NB4 (cell line): Measurements from ENCODE around the gene HOXB6.

ENCODE experiments used
- DNase-seq: peaks from one replicate; pipeline ENCODE4 v3.0.0; 2010; ENCODE audit warnings: low read depth
- H3K4me3 ChIP-seq: one replicate; pipeline ENCODE4 v1.5.1; 2011; ENCODE audit warnings: mild to moderate bottlenecking, low read depth, low read length, moderate library complexity
- CTCF ChIP-seq: IDR thresholded peaks from one replicate; pipeline ENCODE4 v1.5.1; 2012; ENCODE audit warnings: low read depth, low read length
- MYC ChIP-seq: IDR thresholded peaks from 2 replicates; pipeline ENCODE4 v1.6.1; 2011; ENCODE audit warnings: low read depth, low read length
- POLR2A ChIP-seq: IDR thresholded peaks from 2 replicates; pipeline ENCODE4 v1.6.1; 2011; ENCODE audit warnings: mild to moderate bottlenecking; ENCODE audit not compliant: insufficient read length; ENCODE audit errors: extremely low read depth
- TF ChIP-seq, protein P1 (sequence below): IDR thresholded peaks from 2 replicates; pipeline ENCODE4 v1.6.1; 2011; ENCODE audit warnings: low read depth, low read length

HOXB6 gene

GRCh38 chr17:48610282-48611211, 5.8 kb upstream of the HOXB6 start, which contains the start of gene HOXB7:
Gene HOXB7 (minus strand): TSS chr17:48611017. CDS start chr17:48610918, 99 bp downstream.
- H3K4me3 ChIP-seq: no peak within 1 kb of the TSS
- TF ChIP-seq POLR2A (no peak), CTCF (no peak)
- DNase-seq: no peak

GRCh38 chr17:48609759-48610281, 5.0 kb upstream of the HOXB6 start:
- TF ChIP-seq MYC (no peak), POLR2A (no peak), CTCF (no peak)
- TF ChIP-seq, protein P1, sequence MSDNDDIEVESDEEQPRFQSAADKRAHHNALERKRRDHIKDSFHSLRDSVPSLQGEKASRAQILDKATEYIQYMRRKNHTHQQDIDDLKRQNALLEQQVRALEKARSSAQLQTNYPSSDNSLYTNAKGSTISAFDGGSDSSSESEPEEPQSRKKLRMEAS: no peak
- no peak for DNase-seq
- no peak overlapping the region for H3K4me3 ChIP-seq

DNA sequence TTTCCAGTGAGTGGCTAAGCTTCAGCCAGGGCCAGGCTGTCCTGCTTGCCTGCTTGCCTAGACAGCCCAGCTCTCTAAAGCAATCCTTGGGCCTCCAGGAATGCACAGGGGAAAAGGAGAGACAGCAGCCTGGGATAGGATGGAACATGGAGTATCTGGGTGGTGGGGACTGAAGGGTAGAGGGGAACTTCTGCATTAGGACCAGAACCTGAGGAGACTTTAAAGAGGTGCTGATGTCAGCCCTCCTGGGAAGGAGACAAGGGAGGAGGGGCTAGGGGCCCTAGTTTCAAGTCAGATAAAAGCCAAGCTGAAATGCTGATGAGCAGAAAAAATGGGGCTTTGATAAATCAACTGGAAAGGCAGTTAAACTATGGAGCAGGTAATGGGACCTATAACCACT, 4.2 kb upstream of the HOXB6 start:
- no peak for DNase-seq
- TF ChIP-seq POLR2A (no peak), MYC (no peak), CTCF (no peak)
- TF ChIP-seq, protein P1: no peak
- no peak overlapping the region for H3K4me3 ChIP-seq

DNA sequence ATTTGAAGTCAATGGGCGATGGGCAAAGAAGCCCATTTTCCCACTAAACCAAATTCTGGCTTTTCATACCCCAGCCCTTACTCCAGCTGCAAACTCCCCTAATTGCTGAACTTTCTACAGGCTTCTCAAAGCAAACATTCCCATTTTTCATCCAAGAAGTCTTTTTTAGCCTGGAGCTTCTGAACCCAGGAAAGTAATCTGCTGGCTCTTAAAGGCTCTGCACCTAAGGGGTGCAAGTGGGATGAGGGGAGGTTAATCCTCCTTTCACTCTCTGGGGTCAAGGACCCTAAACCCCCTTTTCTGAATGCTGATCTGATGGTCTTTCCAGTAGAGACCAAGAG, 3.7 kb upstream of the HOXB6 start:
- TF ChIP-seq MYC (no peak), CTCF (no peak), POLR2A (no peak)
- TF ChIP-seq, protein P1: no peak
- H3K4me3 ChIP-seq: no peak overlapping the region
- no peak for DNase-seq

DNA sequence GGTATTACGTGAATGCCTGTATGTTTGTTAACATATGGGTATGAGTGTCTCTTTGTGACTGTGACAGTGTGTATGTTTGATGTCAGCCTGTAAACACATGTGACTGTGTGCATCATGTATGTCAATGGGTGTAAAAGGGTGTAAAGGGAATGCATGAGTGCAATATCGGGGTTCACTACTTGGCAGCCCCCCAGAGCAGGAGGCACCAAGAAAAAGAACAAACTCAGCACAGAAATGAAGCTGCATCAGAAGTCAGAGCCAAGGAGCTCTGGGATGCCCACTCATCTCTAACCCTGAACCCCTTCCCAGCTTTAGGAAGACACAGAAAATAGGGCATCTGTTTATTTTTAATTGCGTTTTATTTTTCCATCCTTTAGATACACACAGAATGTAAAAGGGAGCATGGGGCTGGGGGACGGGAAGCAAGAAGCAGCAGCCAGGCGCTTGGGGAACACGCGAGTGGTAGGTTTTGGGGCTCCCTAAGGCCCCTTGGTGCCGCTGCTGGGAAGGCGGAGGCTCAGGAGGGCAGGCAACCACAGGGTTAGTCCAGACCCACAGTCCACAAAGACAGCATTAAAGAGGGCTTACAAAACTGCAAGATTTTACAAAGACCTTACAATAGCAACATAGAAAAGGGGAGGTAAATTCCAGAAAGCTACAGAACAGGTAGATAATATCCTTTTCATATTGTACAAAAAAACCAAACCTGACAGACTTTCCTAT, 2.3 kb upstream of the HOXB6 start:
- H3K4me3 ChIP-seq: no peak overlapping the region
- no peak for TF ChIP-seq MYC
- TF ChIP-seq POLR2A: no peak
- no peak for TF ChIP-seq CTCF
- TF ChIP-seq, protein P1: no peak

More for the DNA sequence above, 2.3 kb upstream of the HOXB6 start:
- DNase-seq: no peak
